M059J (cell line): ENCODE data around the gene ZCCHC2. TPM values are rescaled to one million over a fixed set of nuclear protein-coding genes. Genes with fewer than 3 reads are reported as not detected.

Experiments used
- DNase-seq: peaks from one replicate; pipeline ENCODE4 v3.0.0-alpha.2; 2012; ENCODE audit warnings: low read depth
- total RNA-seq: library from RNA; depleted of rRNA; stranded (reverse); fragments of >200 nt; shearing (Covaris generic); gene quantifications from 2 replicates; pipeline ENCODE4 v1.2.3, GENCODE V29; 2014

ZCCHC2 gene
- total RNA-seq, 1 experiment from 2014 or later, result 13.0 TPM

DNA sequence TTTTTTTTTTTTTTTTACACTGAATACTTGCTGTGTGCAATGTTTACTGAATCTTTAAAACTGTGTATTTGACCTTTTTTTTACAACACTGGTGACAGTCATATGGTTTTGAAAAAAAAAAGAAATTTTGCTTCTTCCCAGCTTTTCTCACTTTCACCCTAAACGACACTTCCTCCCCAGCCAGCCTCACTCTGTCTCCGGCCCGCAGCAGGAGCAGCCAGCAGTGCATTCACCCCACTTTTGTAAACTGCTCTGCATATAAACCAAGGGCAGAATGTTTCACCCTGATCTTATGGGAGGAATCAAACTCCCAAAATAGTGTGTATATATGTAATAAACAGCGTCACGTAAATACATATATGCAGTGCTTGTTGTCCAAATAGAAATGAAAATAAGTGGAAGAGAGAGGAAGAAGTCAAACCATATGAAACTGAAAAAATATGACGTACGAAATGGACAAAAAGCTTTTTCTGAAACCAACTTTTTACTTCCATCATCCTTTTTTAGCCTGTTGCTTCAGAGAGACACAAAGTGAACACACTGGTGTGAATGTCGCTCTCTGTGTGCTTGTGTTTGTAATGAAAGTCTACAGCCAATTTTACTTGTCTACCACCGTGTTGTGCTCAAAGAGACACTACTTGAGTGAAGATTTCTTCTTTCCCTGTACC is 54.2 kb downstream of the ZCCHC2 start:
- no peak for DNase-seq

DNA sequence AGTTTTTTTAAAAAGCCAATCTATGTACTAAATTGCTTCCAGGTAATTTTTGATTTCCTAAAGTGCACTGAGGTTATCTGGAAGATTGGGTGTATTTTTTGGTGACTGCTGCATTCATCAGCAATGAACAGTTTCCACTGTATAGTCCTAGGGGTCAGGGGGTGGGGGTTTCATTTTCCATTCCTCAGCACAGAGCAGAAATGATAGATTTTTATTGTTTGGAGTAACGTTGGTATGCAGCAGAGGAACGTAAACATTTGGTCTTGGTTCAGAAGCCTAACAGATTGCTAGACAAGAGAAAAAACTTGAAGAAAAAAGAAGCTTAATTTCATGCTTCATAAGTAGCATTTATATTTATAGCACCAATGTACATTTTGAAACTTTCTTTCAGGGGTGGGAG is 54.9 kb downstream of the ZCCHC2 start:
- DNase-seq, result no peak

- no peak for DNase-seq
These were observed 56.2 kb downstream of the ZCCHC2 start for GRCh38 chr18:62578980-62579511.

DNA sequence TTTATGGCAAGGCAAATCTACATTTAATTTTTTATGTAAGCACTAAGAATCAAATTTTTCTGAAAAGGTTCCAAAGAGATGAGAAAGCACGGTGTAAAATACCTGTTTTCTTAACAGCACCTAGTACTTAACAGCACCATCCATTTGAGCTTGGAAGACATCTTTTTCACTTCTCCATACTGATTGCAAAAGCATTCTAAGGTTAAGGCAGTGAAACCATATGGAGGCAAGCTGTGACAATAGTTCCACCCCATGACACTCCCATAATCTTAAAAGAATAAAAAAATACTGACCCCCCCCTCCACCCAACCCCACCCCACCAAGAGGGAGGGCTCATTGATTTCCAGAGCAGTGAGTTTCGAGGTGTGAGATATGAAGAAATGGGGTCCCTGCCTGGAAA is 60.6 kb downstream of the ZCCHC2 start:
- DNase-seq, result no peak

- peak; percentile 82 for DNase-seq
These were observed 61.7 kb downstream of the ZCCHC2 start for GRCh38 chr18:62584241-62585120.

GRCh38 chr18:62585274-62586150 is 62.7 kb downstream of the ZCCHC2 start:
- no peak for DNase-seq

- DNase-seq, result peak; percentile 60
These were observed 63.4 kb downstream of the ZCCHC2 start for GRCh38 chr18:62586151-62586774.

- DNase-seq, result no peak
These were observed 64.1 kb downstream of the ZCCHC2 start for GRCh38 chr18:62586781-62587487.

- DNase-seq, result no peak
These were observed 64.9 kb downstream of the ZCCHC2 start for GRCh38 chr18:62587689-62588088.

GRCh38 chr18:62588217-62588616 is 65.4 kb downstream of the ZCCHC2 start:
- no peak for DNase-seq

DNA sequence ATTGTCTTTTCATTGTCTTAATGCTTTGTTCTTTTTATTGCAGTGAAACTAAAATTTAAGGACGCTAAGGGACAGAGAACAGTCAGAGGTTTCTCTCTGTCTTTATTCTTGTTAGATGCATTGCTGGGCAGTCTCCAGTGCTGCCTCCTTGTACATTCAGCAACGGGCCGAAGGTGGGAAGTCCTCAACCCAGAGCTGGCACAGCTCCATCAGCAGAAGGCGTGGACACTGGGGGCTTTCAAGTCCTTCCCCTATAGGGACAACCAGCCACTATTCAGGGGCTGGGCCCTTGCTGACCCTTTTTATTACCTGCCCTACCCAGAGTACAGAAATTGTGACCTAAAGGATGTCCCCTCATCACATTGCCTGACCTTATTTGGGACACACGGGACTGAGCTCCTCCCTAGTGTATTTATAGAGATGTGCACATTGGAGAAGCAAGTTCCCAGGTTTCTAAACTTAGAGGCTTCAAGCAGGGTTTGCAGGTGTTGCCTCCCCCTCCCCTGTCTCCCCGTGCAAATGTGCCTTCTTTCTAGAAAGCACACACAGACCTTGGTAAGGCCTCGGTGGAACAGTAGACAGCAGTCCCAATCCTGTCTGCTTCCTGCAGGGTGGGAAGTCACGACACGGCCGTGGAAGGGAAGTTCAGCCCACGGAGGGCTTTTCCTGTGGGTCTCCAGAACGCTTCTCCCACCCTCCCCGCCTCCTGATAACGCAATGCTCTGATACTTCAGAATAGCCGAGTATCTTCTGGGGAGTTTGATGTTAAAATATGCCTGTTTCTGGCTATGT is 68.2 kb downstream of the ZCCHC2 start:
- DNase-seq, result no peak

GRCh38 chr18:62596145-62597005 is 73.5 kb downstream of the ZCCHC2 start:
- no peak for DNase-seq

DNA sequence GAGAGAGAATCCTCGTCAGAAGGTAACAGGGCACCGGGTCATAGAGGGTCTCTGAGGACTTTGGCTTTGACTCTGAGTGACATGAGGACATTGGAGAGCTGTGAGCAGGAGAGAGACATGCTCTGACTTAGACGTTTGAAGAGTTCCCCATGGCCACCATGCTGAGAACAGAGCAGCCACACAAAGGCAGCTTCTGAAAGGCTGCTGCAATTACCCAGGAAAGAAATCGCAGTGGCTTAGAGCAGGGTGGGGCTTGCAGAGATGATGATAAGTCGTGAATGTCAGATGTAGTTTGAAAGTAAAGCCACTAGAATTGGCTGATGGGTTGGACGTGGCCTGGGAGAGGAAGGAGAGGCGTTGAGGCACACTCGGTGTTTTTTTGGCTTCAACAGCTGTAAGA is 79.0 kb downstream of the ZCCHC2 start:
- no peak for DNase-seq

DNA sequence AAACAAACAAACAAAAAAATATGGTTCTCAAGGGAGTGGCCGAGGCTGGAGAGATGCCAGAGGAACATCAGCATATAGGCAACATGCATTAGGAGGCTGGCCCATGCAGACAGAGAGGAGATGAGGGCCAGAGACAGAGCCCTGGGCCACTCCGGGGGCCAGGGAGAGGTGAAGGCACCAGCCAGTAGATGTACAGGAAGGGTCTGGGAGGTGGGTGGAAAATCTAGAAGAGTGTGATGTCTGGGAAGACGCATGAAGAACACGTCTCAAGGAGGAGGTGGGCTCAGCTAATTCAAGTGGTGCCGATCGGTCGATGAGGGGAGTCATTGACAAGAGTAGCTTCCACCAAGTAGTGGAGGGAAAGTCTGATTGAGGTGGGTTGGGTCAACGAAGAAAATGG is 79.9 kb downstream of the ZCCHC2 start:
- DNase-seq, result no peak

DNA sequence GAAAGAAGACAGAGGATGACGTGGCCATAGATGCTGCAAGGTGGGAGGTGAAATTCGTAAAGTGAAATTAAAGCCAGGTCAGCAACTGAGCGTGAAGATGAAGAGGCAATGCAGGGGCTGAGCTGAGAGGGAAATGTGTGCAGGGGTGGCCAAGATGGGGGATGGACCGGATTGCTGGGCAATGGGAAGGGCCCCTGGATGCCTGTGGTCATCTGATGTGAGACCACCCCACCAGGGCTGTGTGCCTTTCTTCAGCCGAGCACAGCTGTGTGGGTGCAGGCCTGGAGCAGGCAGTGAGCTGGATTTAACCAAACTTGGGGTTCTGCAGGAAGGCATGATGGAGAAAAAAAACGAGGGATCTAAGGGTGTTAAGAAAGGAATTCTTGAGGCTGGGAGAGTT is 80.4 kb downstream of the ZCCHC2 start:
- no peak for DNase-seq

DNA sequence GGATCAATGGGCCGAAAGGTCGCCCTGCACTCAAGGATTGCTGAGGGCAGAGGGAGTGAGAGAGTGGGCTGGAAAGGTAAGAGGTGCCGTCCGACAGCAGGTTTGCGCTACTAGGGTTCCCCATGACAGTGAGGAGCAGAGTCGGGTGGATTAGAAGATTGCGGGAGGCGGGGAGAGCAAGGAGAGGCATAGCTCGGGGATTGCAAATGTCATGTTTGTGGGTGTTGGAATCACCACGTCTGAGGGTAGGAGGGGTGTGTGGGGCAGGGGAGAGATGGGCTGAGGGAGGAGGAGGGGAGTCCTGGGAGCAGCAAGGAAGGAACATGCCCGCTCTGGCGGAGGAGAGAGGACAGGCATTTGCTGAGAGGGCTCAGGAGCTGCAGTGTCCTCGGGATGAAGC is 81.2 kb downstream of the ZCCHC2 start:
- DNase-seq, result no peak

- DNase-seq, result peak; percentile 11
These were observed 82.9 kb downstream of the ZCCHC2 start for GRCh38 chr18:62605685-62606084.

- peak; percentile 54 for DNase-seq
These were observed 83.3 kb downstream of the ZCCHC2 start for GRCh38 chr18:62606106-62606505.

DNA sequence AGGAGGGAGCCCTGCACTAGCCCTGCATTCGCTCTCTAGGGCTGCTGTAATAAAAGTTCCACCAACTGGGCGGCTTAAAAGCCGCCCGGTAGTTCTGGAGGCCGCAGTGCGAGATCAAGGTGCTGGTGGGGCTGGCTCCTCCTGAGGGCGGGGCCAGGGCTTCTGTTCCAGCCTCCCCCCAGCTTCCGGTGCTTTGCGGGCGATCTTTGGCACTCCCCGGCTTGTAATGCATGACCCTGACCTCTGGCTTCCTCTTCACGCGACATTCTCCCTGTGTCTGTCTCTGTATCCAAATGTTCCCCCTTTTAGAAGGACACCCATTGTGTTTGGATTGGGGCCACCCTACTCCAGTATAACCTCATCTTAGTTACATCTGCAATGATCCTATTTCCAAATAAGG is 84.5 kb downstream of the ZCCHC2 start:
- no peak for DNase-seq
